A549 (cell line): Measurements from ENCODE around the gene ESYT1. TPM values are rescaled to one million over a fixed set of nuclear protein-coding genes. Genes with fewer than 3 reads are reported as not detected.
A peak's percentile ranks its signal among the peaks of the same experiment; 100 is the strongest.

Source experiments
- ATAC-seq, 2 experiments: fragments of 200-7000 bp in 1 of 2; fragments of >200 bp in 1 of 2; cut with Nextera tagmentation in 1 of 2; cut with Tn5 transposase in 1 of 2; 3 replicates each; pipeline versions ENCODE4 v1.8.0 to v1.9.1; 2018 to 2020; ENCODE audit warnings: mild to moderate bottlenecking in 1 of 2, moderate library complexity in 1 of 2
- CTCF ChIA-PET: fragments of 300-600 bp; sonication (Branson Sonifier 250); formaldehyde crosslinking; extraction: SDS; loops from one replicate; lab custom pipeline; 2021; ENCODE audit warnings: antibody characterized with exemption, inconsistent platforms; lab: Yijun Ruan, JAX
- POLR2A ChIA-PET: fragments of 350-600 bp; formaldehyde crosslinking; extraction: SDS; loops from one replicate; lab custom pipeline; 2021; ENCODE audit warnings: antibody characterized with exemption, inconsistent platforms; lab: Yijun Ruan, JAX
- DNase-seq, 2 experiments: peaks; one replicate each; pipeline versions ENCODE4 v3.0.0 to v3.0.0-alpha.2; 2011 to 2016; ENCODE audit warnings: low read depth in 1 of 2, low spot score in 1 of 2
- FAIRE-seq: peaks from 2 replicates; lab custom pipeline; 2011; peaks lifted over from hg19 to GRCh38; lab: Jason Lieb, UNC
- H3K27ac ChIP-seq, 2 experiments: fragments of >200 bp; sonication (Bioruptor Twin); formaldehyde crosslinking; 3 replicates each; pipeline ENCODE4 v1.5.1; 2016 to 2017
- H3K4me1 ChIP-seq: fragments of >200 bp; sonication (Bioruptor Twin); formaldehyde crosslinking; 3 replicates; pipeline ENCODE4 v1.6.1; 2016
- H3K4me2 ChIP-seq: fragments of >200 bp; sonication (Bioruptor Twin); formaldehyde crosslinking; 3 replicates; pipeline ENCODE4 v1.6.1; 2016
- H3K4me3 ChIP-seq: fragments of >200 bp; sonication (Bioruptor Twin); formaldehyde crosslinking; 3 replicates; pipeline ENCODE4 v1.5.1; 2016
- H3K9me3 ChIP-seq: fragments of >200 bp; sonication (Bioruptor Twin); formaldehyde crosslinking; 3 replicates; pipeline ENCODE4 v1.6.1; 2016
- CEBPB ChIP-seq, 2 experiments: fragments of >200 bp in 1 of 2; sonication (Bioruptor Twin) in 1 of 2; formaldehyde crosslinking in 1 of 2; IDR thresholded peaks; 2 replicates each; pipeline ENCODE4 v1.6.1; 2012 to 2016
- CHD4 ChIP-seq: fragments of 200-600 bp; sonication (generic); IDR thresholded peaks from 2 replicates; pipeline ENCODE4 v1.6.1; 2016; ENCODE audit warnings: antibody characterized with exemption, mild to moderate bottlenecking, borderline replicate concordance
- HDAC2 ChIP-seq: fragments of 200-600 bp; sonication (generic); IDR thresholded peaks from 2 replicates; pipeline ENCODE4 v1.6.1; 2016
- JUNB ChIP-seq: fragments of >200 bp; sonication (Bioruptor Twin); formaldehyde crosslinking; IDR thresholded peaks from 2 replicates; pipeline ENCODE4 v1.6.1; 2016
- MYC ChIP-seq: IDR thresholded peaks from 2 replicates; pipeline ENCODE4 v1.6.1; 2012; ENCODE audit warnings: mild to moderate bottlenecking, inconsistent platforms, low read length, improper control_type of control experiment, borderline replicate concordance
- RAD21 ChIP-seq, 2 experiments: fragments of >200 bp in 1 of 2; sonication (Bioruptor Twin) in 1 of 2; formaldehyde crosslinking in 1 of 2; IDR thresholded peaks in 1 of 2; conservative IDR thresholded peaks in 1 of 2; 2 replicates in 1 of 2; 3 replicates in 1 of 2; pipeline ENCODE4 v1.6.1; 2012 to 2018; ENCODE audit warnings: inconsistent platforms in 1 of 2
- RARB ChIP-seq: fragments of 250-450 bp; sonication (Bioruptor Pico); IDR thresholded peaks from 2 replicates; pipeline ENCODE4 v1.8.0; 2021; ENCODE audit warnings: mild to moderate bottlenecking, moderate library complexity
- SMC3 ChIP-seq: fragments of >200 bp; sonication (Bioruptor Twin); formaldehyde crosslinking; IDR thresholded peaks from 3 replicates; pipeline ENCODE4 v1.6.1; 2018; ENCODE audit warnings: inconsistent platforms
- ZFP36 ChIP-seq: fragments of 450-650 bp; IDR thresholded peaks from 2 replicates; pipeline ENCODE4 v1.6.1; 2014; ENCODE audit warnings: borderline replicate concordance; ENCODE audit not compliant: partially characterized antibody
- WGBS: methylation state at CpG from one replicate; pipeline ENCODE4 v1.1.6; 2017; ENCODE audit errors: missing lambda C conversion rate; 5-methylcytosine and 5-hydroxymethylcytosine counted together
- polyA plus RNA-seq, 4 experiments: library from polyadenylated mRNA; depleted of rRNA in 3 of 4; stranded (reverse); fragments of >200 nt; fragmentation: RNase III in 1 of 4; extraction: RNeasy Plus Mini Kit Qiagen cat#74134 plus additional on column Dnase treatment in 1 of 4; gene quantifications; 2 replicates in 3 of 4; 3 replicates in 1 of 4; pipeline ENCODE4 v1.2.3, GENCODE V29; 2011 to 2017
- TF ChIP-seq, protein P1 (sequence below): IDR thresholded peaks from 2 replicates; pipeline ENCODE4 v1.6.1; 2012
- TF ChIP-seq, protein P2 (sequence below): fragments of 450-650 bp; IDR thresholded peaks from 2 replicates; pipeline ENCODE4 v1.6.1; 2014; ENCODE audit warnings: antibody characterized with exemption
- TF ChIP-seq, protein P3 (sequence below): fragments of >200 bp; sonication (Bioruptor Twin); formaldehyde crosslinking; IDR thresholded peaks from 3 replicates; pipeline ENCODE4 v1.5.1; 2016
- TF ChIP-seq, protein P4 (sequence below): fragments of 200-600 bp; sonication (generic); IDR thresholded peaks from 2 replicates; pipeline ENCODE4 v1.6.1; 2016; ENCODE audit warnings: antibody characterized with exemption, mild to moderate bottlenecking, moderate library complexity

ESYT1 gene
- polyA plus RNA-seq, 2 of the 4 experiments (the other 2 are of a cell fraction), result 54.2 to 72.4 TPM

DNA sequence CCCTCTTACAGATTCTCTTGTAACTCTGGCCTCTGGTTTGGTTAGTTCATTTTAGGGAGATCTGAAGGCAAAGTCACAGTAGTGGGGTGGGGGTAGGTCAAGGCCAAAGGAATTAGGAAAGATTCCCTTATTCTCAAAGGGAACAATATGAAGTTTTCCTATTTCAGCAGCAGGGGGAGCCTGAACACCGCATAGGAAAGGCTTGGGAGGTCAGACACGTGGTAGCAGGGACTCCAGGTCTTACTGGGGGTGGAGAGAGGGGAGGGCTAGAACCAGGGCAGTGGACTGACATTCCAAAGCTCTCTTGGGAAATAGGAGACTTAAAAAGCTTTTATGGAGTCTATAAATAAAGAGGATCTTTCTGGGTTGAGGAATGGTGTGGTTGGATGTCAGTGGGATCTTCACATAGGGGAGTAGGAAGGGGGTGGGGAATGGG is 8.7 kb upstream of the ESYT1 start:
- peak; percentile 94 to 95 for DNase-seq
- CTCF ChIA-PET, result interaction anchor here (0.6 to 15.7 kb wide), 47 partner anchors 8 to 380 kb away, joined by 3 to 204 read pairs (median 5); partner anchors contain the start of genes ANKRD52, COQ10A, ESYT1 and MYL6B
- H3K27ac ChIP-seq, result peak overlapping the region; percentile 81 to 91
- peak; percentile 55 for TF ChIP-seq SMC3
- TF ChIP-seq MYC, result peak; percentile 98
- TF ChIP-seq, protein P1, sequence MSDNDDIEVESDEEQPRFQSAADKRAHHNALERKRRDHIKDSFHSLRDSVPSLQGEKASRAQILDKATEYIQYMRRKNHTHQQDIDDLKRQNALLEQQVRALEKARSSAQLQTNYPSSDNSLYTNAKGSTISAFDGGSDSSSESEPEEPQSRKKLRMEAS, result peak; percentile 98
- TF ChIP-seq, protein P2, sequence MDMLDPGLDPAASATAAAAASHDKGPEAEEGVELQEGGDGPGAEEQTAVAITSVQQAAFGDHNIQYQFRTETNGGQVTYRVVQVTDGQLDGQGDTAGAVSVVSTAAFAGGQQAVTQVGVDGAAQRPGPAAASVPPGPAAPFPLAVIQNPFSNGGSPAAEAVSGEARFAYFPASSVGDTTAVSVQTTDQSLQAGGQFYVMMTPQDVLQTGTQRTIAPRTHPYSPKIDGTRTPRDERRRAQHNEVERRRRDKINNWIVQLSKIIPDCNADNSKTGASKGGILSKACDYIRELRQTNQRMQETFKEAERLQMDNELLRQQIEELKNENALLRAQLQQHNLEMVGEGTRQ, result peak; percentile 60
- no peak for TF ChIP-seq RARB (CRISPR knock-in tag)
- peak; percentile 84 to 92 for TF ChIP-seq RAD21 (conservative IDR thresholded peaks at IDR 0.05 in 1 of 2, IDR thresholded peaks at IDR 0.05 in 1 of 2)
- TF ChIP-seq, protein P3, sequence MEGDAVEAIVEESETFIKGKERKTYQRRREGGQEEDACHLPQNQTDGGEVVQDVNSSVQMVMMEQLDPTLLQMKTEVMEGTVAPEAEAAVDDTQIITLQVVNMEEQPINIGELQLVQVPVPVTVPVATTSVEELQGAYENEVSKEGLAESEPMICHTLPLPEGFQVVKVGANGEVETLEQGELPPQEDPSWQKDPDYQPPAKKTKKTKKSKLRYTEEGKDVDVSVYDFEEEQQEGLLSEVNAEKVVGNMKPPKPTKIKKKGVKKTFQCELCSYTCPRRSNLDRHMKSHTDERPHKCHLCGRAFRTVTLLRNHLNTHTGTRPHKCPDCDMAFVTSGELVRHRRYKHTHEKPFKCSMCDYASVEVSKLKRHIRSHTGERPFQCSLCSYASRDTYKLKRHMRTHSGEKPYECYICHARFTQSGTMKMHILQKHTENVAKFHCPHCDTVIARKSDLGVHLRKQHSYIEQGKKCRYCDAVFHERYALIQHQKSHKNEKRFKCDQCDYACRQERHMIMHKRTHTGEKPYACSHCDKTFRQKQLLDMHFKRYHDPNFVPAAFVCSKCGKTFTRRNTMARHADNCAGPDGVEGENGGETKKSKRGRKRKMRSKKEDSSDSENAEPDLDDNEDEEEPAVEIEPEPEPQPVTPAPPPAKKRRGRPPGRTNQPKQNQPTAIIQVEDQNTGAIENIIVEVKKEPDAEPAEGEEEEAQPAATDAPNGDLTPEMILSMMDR, result peak; percentile 80
- no peak for TF ChIP-seq ZFP36
- TF ChIP-seq JUNB, result no peak
- peak in 1 of 2 experiments; percentile 16; a peak in 1 of 4 replicates for TF ChIP-seq CEBPB (IDR thresholded peaks at IDR 0.05)
- TF ChIP-seq, all 56 proteins: peak for 7
- Histone ChIP-seq H3K9me3 (no peaks in the 10 kb centered on the region), H3K4me3 (peak overlapping the region; percentile 71; the same call in 2 of the 3 replicates), H3K4me1 (peaks cover 20% of the 10 kb centered on the region), H3K4me2 (peak overlapping the region; percentile 95)
- 0% methylated on average over 2 of the region's 2 CpGs for WGBS
- POLR2A ChIA-PET, result interaction anchor here (3.4 to 5.5 kb wide), 3 partner anchors 9 to 70 kb away, joined by 36 to 77 read pairs (median 40); partner anchors contain the start of genes ESYT1, PA2G4 and SMARCC2
- ATAC-seq (peak; percentile 48 to 57), FAIRE-seq (no peak)

DNA sequence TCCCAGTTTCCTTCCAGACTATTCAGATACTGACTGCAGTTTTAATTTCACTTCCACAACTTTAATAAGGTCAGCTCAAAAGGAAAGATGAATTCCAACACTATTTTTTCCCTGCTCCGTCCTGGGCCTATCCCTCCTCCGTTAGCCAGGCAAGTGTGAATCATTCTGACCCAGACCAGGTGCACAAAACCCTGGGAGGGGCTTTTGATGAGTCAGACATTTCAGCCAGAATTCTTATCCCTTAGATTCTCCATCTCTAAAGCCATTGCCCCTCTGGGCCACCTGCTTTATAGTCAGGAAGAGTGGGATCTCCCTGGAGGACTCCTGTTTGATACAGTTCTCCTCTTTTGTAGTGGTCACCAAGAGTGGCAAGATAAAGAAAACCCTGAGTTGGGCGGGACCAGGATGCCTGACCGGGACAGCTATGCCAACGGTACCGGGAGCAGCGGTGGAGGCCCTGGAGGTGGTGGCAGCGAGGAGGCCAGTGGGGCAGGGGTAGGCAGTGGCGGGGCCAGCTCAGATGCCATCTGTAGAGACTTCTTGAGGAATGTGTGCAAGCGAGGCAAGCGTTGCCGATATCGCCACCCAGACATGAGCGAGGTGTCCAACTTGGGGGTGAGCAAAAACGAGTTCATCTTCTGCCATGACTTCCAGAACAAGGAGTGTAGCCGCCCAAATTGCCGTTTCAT is 7.8 kb upstream of the ESYT1 start:
- WGBS, result 92% methylated on average over 17 of the region's 17 CpGs
- TF ChIP-seq HDAC2 (no peak), CHD4 (no peak)
- TF ChIP-seq, protein P4, sequence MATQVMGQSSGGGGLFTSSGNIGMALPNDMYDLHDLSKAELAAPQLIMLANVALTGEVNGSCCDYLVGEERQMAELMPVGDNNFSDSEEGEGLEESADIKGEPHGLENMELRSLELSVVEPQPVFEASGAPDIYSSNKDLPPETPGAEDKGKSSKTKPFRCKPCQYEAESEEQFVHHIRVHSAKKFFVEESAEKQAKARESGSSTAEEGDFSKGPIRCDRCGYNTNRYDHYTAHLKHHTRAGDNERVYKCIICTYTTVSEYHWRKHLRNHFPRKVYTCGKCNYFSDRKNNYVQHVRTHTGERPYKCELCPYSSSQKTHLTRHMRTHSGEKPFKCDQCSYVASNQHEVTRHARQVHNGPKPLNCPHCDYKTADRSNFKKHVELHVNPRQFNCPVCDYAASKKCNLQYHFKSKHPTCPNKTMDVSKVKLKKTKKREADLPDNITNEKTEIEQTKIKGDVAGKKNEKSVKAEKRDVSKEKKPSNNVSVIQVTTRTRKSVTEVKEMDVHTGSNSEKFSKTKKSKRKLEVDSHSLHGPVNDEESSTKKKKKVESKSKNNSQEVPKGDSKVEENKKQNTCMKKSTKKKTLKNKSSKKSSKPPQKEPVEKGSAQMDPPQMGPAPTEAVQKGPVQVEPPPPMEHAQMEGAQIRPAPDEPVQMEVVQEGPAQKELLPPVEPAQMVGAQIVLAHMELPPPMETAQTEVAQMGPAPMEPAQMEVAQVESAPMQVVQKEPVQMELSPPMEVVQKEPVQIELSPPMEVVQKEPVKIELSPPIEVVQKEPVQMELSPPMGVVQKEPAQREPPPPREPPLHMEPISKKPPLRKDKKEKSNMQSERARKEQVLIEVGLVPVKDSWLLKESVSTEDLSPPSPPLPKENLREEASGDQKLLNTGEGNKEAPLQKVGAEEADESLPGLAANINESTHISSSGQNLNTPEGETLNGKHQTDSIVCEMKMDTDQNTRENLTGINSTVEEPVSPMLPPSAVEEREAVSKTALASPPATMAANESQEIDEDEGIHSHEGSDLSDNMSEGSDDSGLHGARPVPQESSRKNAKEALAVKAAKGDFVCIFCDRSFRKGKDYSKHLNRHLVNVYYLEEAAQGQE, result no peak
- ATAC-seq (no peak), DNase-seq (no peak), FAIRE-seq (no peak)
- ChIA-PET CTCF (interaction anchor here (0.5 to 15.7 kb wide), 37 partner anchors 7 to 381 kb away, joined by 3 to 204 read pairs (median 4); partner anchors contain the start of genes ANKRD52, COQ10A, ERBB3 and ESYT1), POLR2A (interaction anchor here (3.4 to 5.5 kb wide), 3 partner anchors 8 to 69 kb away, joined by 36 to 77 read pairs (median 40); partner anchors contain the start of genes ESYT1, PA2G4 and SMARCC2)
- peak overlapping the region; percentile 58 to 91; a peak in 4 of 6 replicates for H3K27ac ChIP-seq
- H3K4me2 ChIP-seq, result peak overlapping the region; percentile 95
- peaks cover 16% of the 10 kb centered on the region for H3K4me1 ChIP-seq
- no peaks in the 10 kb centered on the region for H3K9me3 ChIP-seq
- no peak overlapping the region for H3K4me3 ChIP-seq
